Measurements from ENCODE around the gene GRID2IP. TPM values are rescaled to one million over a fixed set of nuclear protein-coding genes. Genes with fewer than 3 reads are reported as not detected.

The GRID2IP gene
- total RNA-seq, 1 donor from 2014 or later, result 0.27 TPM

DNA sequence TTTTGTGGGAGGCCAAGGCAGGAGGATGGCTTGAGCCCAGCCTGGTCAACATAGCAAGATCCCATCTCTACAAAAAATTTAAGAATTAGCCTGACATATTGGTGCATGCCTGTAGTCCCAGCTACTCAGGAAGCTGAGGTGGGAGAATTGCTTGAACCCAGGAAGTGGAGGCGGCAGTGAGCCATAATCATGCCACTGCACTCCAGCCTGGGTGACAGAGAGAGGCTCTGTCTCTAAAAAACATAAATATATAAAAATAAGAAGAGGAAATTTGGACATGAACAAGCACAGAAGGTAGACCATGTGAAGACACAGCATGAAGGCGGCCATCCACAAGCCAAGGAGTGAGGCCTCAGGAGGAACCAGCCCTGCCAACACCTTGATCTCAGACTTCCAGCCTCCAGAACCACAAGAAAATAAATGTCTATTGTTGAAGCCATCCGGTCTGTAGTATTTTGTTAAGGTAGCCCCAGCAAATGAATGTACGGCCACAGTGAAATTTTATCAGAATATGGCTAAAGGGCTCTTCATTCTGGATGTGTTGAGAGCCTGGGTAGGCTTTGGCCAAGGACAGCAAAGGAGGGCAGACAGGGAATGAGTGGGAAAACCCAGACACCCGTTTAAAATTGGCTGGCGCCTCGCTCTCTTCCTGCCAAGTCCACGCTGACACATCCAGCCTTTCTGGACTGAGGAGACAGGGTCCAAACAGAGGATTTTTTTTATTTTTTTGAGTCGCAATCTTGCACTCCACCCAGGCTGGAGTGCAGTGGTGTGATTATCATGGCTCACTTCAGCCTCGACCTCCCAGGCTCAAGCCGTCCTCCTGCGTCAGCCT, 12.9 kb upstream of the GRID2IP start:
- no peak for DNase-seq (ENCODE audit: low read depth)

DNA sequence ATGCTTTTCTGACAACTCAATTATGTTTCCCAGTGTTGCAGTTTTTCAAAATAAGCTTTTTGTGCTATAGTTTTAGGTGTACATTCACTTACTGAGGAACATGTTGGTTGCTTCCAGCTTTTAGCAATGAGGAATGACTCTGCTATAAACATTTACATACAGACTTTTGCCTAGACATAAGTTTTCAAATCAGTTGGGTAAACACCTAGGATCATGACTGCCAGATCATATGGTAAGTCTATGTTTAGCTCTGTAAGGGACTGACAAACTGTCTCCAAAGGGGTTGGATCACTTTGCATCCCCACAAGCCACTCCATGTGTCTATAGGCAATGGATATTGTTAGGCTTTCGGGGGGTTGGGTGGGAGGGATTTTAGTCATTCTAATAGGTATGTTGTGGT, 10.8 kb upstream of the GRID2IP start:
- DNase-seq (ENCODE audit: low read depth), result no peak

DNA sequence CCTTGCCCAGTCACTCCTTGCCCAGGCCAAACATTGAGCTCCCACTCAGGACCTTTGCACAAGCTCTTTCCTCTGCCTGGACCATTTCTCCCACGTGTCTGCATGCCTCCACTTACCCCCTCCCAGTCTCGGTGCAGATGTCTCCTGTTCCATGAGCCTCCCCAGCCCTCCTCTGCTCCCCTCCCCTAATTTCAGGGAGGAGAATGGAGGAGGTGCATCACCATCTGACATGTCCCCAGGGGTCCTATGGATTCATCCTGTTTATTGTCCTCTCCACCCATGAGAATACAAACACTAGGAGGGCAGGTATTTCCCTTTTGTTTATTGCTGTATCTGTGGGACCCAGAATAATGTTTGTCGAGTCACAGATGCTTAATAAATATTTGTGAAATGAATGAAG, 8.6 kb upstream of the GRID2IP start:
- no peak for DNase-seq (ENCODE audit: low read depth)

DNA sequence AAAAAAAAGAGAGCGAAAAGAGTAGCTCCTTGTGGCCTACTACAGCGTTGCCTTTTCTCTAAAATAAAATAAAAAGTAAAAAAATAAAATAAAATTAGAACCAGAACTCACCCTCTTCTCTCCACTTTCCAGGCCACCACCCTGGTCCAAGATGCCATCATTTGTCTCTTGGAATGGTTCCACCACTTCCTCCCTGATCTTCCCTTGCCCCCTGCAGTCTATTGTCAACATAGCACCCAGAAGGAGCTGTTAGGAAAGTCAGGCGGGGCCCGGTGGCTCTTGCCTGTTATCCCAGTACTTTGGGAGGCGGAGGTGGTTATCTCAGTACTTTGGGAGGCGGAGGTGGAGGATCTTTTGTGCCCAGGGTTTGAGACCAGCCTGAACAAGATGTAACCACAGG, 7.6 kb upstream of the GRID2IP start:
- peak; percentile 82 for DNase-seq (ENCODE audit: low read depth)

DNA sequence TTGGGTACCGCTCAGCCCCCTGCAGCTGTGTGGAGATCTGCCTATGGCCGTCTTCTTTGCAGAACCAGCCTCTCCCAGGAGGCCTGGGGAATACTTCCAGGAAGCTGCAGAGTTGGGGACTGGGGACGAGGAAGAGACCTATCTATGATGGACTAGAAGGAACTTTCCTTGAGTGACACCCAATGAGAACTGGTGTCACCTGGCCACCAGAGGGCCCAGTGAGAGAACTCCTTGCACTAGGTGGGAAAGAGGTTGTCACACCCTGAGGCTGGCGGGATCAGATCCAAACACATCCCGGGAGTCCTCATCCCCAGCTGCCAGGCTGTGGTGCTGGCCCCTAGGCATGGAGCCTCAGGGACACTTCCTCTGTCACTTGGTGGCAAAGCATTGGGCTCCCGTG, 4.9 kb upstream of the GRID2IP start:
- no peak for DNase-seq (ENCODE audit: low read depth)

DNA sequence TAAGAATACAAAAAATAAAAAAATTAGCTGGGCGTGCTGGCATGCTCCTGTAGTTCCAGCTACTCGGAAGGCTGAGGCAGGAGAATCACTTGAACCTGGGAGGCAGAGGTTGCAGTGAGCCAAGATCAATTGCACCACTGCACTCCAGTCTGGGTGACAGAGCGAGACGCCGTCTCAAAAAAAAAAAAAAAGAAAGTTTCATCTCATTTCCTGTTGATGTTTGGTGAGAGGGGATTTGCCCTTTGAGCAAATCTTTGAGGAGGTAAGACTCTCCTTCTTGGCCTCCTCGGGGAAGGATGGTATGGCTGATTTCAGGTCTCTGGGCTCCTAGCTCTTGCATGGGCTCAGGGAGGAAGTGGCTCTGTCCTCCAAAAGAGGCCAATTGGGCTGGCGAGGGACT, 3.6 kb upstream of the GRID2IP start:
- no peak for DNase-seq (ENCODE audit: low read depth)

- no peak for DNase-seq (ENCODE audit: low read depth)
Observed at GRCh38 chr7:6553448-6554044, 2.3 kb upstream of the GRID2IP start.

DNA sequence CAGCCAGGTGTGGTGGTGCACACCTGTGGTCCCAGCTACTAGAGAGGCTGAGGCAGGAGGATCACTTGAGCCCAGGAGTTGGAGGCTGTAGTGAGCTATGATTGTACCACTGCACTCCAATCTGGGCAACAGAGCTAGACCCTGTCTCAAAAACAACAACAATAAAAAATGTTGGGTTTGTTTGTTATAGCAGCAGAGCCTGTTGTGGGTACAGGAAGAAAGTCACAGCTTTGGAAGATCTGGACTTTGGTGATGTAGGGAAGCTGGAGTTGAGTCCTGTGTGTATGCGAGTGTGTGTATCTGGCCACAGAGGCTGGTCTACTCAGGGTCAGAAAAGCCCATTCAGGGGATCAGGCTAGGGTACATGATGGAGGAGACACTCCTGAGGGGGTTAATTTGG, 3.9 kb downstream of the GRID2IP start:
- no peak for DNase-seq (ENCODE audit: low read depth)

- no peak for DNase-seq (ENCODE audit: low read depth)
Observed at GRCh38 chr7:6546498-6547251, 4.6 kb downstream of the GRID2IP start.

GRCh38 chr7:6545398-6546126, 5.7 kb downstream of the GRID2IP start:
- no peak for DNase-seq (ENCODE audit: low read depth)

- DNase-seq (ENCODE audit: low read depth), result no peak
Observed at GRCh38 chr7:6542368-6542767, 8.9 kb downstream of the GRID2IP start.

DNA sequence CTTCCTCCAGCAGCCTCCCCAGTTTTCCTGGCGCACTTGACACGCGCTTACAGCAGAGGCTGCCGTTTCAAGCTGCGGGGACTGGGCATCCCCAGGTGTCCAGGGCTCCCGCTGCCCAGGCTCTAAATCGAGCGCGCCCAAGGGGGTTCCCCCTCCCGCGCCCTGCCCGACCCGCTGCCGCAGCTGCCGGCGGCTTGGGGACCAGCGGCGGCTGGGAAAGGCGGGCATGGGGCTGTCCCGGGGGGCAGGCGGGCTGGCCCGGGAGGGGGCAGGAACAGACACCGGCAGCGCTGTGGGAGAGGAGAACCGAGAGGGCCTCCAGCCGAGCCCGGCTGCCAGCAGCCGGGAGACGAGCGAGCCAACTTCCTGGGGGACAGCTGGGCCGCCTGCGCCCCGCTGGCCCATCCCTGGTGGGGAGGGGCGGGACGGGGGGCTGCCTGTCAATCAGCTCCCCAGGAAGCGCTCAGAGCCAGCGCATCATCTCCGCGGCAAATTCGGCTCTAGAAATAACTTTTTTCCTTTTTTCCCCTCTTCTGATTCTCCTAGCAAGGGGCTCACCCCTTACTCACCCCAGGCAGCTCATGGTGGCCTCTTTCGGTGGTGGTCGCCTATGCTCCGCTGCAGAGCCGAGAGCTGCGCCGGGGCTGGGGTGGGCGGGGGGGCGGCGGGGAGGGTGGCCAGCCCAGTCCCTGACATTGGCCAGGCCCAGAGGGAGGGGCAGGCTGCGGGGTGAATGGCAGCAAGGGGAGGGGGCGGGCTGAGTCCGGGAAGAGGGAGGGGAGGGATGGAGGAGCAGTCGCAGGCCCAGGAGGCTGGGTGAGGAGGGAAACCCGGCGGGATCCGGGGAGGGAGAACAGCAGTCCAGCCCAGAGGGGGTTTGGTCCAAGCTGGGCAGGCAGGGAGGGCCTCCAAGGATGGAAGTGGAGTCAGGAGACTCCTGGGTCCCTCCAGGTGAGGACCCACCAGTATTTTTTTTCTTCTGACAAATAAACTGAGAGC, 14.7 kb downstream of the GRID2IP start:
- peak; percentile 76 for DNase-seq (ENCODE audit: low read depth)

DNA sequence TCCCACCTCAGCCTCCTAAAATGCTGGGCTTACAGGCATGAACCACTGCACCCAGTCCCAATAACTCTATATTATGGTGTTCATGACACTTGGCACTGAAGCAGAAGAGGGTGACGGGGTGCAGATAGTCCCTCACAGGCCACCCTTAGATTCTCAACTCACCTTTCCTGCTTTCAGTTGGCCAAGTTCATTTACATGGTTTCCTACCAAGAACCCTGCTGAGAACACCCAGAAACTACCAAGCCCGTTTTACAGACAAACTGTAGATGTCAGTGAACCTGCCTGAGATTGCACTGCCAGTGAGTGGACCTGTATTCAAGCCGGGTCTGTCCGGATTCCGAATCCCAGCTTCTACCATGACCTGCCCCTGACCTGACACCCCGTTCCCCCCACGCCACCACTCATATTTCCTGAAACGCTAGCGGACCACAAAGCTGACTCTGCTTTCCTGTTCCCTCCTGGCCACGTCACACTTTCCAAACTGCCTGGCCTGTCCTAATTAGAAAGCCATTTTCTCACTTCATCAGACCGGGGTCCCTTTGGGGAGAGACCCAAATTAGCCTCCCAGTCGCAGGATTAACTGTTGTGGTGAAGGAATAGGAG, 17.3 kb downstream of the GRID2IP start:
- DNase-seq (ENCODE audit: low read depth), result no peak

DNA sequence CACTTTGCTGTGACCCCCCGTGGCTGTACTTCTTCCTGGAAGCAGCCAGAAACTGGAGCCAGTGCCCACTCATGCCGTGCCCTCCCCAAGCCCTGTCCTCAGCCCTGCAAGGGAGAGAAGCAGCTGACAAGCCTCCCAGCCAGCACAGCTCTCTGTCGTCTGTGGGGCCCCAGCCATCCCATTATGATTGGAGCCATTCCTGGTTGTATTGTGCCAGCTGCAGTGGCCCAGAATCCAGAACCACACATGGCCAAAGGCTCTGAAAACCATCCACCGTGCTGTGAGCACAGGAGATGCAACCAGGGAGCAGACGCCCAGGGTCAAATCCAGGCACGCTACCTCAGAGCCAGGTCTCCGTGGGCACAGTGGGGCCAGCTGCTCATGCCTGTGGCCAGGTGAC, 18.7 kb downstream of the GRID2IP start:
- peak; percentile 32 for DNase-seq (ENCODE audit: low read depth)

DNA sequence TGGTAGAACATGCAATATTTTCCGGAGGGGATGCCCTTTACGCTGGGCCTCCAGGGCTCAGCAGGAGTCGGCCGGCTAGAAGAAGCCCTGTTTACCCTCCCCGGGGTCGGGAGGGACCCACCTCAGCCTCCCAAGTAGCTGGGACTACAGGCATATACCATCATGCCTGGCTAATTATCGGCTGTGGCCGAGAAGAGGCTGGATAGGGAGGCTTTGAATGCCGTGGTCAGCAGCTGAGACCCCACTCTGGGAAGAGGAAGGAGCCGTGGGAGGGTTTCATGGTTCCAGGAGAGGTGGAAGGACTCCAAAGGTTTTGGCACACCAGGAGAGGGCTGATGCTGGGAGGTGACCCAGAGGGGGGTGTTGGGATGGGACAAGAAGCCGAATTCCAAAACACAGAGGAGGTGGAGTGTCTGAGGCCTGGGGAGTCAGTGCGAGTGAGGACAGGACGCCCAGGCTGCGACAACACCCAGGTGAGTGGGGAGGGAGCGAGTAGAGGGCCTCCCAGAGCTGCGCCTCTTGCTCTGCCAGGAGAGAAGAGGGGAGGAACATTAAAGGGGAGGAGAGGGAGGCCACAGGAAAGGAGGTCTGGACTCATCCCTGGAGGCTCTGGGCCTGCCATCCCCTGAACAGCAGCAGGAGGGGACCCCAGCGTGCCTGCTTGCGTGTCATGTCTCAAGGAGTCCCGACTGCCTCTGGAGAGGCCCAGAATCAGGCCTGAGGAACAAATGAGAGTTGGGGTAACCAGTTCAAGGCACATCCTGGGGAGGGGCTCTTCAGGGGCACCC, 19.6 kb downstream of the GRID2IP start:
- no peak for DNase-seq (ENCODE audit: low read depth)

GRCh38 chr7:6530626-6531491, 20.4 kb downstream of the GRID2IP start:
- DNase-seq (ENCODE audit: low read depth), result no peak

GRCh38 chr7:6529643-6530042, 21.6 kb downstream of the GRID2IP start:
- DNase-seq (ENCODE audit: low read depth), result no peak

All from myocyte (in vitro differentiated cells).